Vagina (tissue), 2 donors: Measurements from ENCODE around the gene NSMCE4A.

Experiments used
- POLR2A ChIP-seq, 2 donors: fragments of 450-650 bp; IDR thresholded peaks; one replicate each; pipeline ENCODE4 v1.6.1; 2017; ENCODE audit warnings: antibody characterized with exemption in 2 of 2, mild to moderate bottlenecking in 2 of 2, moderate library complexity in 2 of 2
- POLR2AphosphoS5 ChIP-seq, 2 donors: sonication (generic); formaldehyde crosslinking; IDR thresholded peaks; one replicate each; pipeline ENCODE4 v1.9.0; 2017; ENCODE audit warnings: antibody characterized with exemption in 2 of 2, mild to moderate bottlenecking in 2 of 2, low read depth in 1 of 2; ENCODE audit not compliant: insufficient read depth in 1 of 2
- TF ChIP-seq, protein P1 (sequence below), 3 experiments: fragments of 450-650 bp in 2 of 3; fragments of 200-600 bp in 1 of 3; sonication (generic) in 1 of 3; IDR thresholded peaks; one replicate each; pipeline ENCODE4 v1.5.1; 2017 to 2019; ENCODE audit warnings: antibody characterized with exemption in 3 of 3, mild to moderate bottlenecking in 2 of 3, moderate library complexity in 2 of 3

DNA sequence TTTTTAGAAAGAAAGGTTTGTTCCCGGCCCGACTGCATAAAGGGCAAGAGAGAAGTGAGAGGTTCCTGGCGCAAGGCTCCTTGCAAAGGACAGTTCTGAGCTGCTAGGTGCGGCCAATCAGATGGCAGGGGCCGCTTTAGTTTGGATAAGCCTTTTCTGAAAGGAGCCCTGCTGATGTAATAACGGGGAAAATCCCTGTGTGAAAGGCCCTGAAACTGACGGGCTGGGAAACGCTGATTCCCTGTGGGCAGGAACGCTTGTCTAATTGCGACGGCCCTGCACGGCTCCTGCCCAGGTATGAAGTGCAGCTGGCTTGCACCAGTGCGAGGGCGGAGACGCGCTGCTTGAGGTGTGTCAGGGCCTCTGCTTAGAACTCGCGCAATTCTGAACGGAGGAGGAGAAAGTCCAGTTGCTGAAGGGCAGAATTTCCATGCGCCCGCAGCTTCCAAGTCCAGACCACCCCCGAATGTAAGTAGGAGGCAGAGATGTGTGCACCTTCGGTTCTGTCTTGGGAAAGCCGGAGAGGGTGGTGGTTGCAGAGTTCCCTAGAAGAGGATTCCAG lies 44.5 kb upstream of the NSMCE4A start:
- TF ChIP-seq, protein P1, sequence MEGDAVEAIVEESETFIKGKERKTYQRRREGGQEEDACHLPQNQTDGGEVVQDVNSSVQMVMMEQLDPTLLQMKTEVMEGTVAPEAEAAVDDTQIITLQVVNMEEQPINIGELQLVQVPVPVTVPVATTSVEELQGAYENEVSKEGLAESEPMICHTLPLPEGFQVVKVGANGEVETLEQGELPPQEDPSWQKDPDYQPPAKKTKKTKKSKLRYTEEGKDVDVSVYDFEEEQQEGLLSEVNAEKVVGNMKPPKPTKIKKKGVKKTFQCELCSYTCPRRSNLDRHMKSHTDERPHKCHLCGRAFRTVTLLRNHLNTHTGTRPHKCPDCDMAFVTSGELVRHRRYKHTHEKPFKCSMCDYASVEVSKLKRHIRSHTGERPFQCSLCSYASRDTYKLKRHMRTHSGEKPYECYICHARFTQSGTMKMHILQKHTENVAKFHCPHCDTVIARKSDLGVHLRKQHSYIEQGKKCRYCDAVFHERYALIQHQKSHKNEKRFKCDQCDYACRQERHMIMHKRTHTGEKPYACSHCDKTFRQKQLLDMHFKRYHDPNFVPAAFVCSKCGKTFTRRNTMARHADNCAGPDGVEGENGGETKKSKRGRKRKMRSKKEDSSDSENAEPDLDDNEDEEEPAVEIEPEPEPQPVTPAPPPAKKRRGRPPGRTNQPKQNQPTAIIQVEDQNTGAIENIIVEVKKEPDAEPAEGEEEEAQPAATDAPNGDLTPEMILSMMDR (IDR thresholded peaks at IDR 0.05) = no peak
- TF ChIP-seq POLR2AphosphoS5 (IDR thresholded peaks at IDR 0.05; ENCODE audit: insufficient read depth in 1 of 2, low read depth in 1 of 2) (peak in 1 of 2 donors; percentile 47), POLR2A (IDR thresholded peaks at IDR 0.05) (peak in 1 of 2 donors; percentile 17)
